ENCODE measurements around the gene DUOXA2.

DUOXA2 gene

DNA sequence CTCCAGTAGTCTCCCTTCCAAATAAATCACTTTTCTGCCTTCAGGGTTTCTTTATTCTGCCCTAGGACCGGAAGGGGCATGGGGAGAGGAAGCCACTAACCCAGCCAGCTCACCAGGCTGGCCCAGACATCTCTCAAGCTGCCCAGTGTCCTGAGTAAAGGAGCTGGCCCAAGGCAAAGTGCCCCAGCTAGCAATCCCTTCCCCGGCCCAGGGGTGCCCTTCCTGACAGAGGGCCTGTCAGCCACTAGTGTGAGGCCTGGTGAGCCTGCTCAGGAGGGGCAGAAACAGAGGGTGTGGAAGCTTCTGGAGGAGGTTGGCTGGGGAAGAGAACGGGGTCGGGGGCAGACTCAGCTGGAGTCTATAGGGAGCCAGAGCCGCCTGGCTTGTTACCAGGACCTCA is 51.4 kb downstream of the DUOXA2 start:
- no peak for DNase-seq

- DNase-seq, result peak; percentile 88
These were observed 52.9 kb downstream of the DUOXA2 start for GRCh38 chr15:45166834-45167630.

DNA sequence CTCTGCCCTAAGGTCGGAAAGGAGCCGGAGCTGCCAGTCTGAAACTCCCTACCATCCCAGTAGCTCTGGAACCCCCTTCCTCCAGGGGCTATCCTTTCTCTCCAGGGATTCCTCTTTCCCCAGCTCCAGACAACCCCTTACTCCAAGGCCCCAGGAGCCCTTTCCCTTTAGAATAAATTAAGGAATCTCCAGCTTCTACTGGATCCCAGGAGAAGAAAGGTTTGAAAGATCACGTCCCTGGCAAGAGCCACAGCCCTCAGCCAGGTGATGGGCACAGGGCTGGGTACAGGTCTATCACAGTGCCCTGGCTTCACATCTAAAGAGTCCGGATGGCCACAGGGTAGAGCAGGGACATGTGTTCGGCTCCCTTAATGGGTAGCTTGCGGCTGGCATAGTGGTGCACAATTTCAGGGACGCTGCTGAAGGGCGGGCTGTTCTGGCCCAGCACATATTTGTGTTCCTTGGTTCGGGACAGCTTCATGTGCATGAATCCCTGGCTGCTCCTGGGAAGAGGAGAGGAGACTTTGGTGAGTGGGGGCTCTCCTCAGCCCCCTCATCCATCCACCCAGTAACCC is 53.6 kb downstream of the DUOXA2 start:
- no peak for DNase-seq

All from islet precursor cell (in vitro differentiated cells).